HG03039 (cell line): ENCODE data around the gene FGFR2.

ENCODE experiments used
- ATAC-seq: cut with Tn5 transposase; IDR thresholded peaks from one replicate; pipeline ENCODE4 v1.9.1; 2021; ENCODE audit warnings: mild to moderate bottlenecking, moderate library complexity; ENCODE audit not compliant: unreplicated experiment

Gene FGFR2

DNA sequence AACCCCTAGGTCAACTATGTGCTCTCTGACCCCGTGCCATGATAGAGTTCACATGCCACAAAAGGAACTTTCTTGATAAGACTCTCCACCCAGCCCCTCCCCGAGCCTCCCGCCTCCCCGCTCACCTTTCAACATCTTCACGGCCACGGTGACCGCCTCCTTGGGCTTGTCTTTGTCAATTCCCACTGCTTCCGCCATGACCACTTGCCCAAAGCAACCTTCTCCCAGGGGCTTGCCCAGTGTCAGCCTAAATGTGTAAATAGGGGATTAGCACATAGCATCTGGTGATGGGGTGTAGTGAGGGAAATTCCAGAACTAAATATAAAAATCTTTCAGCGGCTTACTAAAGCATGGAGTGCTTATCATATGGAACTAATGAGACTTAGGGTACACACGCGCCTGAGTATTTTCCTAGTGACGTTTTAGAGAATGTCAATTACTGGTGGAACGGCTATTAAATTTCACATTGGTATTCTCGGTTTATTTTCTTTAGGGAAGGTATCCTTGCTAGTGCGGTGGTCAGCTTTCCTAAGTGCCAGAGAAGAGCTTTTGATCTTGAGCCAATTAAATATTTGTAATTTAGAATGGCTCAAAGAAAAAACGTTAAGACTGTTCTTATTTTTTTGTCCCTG, 97.4 kb downstream of the FGFR2 start:
- ATAC-seq, result no peak

DNA sequence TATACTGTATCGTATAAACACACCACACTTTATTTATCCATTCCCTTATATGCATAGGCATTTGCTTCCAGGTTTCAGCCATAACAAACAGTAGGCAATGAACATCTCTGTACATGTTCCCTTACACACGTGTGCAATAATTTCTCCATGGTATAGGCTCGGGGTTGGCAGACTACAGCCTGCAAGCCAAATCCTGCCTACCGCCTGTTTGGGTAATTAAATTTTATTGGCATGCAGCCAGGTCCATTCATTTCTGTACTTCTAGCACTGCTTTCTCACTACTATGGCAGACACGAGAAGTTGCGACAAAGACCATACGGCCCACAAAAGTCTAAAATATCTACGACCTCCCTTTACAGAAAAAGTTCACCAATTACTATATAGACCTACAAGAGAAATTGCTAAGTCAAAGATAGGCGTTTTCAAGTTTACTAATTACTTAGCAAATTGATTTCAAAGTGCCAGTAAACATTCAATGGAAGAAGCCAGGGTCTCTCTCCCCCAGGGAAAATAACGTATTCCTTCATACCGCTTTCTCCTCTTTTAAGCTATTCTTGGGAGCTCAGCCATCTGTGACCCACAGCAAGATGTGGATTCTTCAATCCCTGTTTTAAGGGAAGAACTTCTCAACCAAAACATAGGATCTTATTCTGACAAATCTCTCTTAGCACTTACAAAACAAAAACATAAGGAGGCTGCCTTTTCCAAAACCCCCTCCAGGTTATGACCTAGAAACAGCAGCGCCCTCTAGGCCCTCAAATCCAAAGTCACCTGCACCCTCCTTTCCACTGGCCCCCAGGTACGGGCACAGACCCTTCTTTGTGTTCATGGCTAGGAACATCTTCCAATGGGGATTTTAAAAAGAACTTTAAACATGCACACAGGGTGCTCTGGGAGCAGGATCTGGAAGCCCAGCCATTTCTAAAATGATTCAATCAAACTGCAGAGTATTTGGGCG, 100.5 kb downstream of the FGFR2 start:
- ATAC-seq, result no peak

DNA sequence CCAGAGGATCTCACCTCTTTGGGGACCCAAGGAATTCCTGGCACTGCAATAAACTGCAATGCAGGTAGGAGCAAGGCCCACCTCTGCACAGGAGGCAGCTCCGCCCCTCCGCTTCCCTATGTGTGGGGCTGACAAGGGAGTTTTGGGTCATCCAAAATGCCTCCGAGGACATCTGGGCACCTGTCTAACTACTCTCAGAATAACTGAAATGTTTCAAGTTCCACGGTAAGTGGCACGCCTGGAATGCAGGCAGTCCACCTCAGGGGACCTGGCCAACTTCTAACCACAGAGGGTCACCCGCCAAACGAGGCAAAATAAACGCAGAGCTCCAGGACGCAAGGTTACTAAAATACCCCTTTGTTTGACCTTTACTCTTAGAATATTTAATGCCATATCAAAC, 102.5 kb downstream of the FGFR2 start:
- ATAC-seq, result no peak

DNA sequence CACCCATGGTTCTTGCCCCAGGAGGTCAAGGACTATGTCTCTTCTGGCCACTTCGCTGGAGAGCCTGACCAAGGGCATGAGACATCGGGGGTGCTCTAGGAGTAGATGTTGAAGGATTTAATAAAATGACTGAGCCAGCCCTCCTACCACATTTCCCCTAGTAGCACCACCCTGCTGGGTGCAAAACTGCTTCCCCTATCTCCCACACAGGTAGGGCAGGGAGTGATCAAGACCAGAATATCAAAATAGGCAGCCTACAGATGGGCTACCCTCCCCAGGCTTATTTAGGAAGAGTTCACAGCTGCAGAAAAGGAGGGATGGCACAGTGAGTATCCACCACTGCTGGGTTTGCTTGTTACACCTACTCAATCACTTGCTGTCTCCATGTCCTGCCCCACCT, 103.9 kb downstream of the FGFR2 start:
- no peak for ATAC-seq

DNA sequence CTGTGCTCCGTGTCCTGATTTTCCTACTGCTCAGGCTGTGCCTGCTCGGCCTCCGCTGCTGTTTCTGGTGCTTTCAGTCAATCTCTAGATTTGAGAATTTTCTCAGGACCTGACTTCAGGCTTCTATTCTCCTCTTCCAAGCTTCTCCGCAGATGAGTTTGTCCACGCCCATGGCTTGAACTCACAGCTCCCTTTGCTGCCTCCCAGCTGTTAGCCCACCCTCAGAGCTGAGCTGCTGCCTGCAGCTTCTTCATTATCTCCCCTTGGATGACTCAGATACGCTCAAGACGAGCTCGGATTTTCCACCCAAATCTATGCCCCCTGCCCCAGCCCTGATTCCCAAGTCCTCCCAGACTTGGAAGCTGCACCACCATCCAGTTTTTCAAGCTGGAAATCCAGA, 104.7 kb downstream of the FGFR2 start:
- no peak for ATAC-seq

DNA sequence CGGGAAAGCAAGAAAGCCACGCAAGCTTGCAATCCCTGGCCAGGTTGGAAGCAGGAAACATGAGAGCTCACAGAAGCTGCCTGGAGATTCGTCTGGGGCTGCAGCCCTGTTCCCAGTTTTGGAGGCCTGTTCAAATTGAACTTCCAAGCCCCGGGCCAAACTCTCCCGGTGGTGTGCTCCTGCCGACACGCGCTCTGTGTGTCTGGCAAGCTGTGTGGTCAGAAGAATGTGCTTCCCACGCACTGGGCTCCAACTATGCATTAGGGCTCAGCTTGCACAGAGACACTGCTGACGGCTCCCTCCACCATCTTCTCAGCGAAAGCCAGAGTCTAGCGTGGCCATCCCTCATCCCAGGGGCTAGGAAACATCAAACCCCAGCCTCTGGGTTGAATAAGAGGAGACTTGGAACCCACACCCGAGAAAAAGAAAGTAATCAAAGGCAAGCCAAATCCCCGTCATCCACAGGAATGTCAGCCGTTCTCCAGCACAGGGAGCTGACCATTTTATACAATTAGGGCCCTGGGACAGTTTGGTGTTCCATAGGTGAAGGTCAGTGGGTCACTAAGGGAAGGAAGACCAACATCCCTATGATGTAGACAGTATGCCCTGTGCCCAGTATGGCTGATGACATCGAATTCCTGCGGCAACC, 107.2 kb downstream of the FGFR2 start:
- no peak for ATAC-seq

DNA sequence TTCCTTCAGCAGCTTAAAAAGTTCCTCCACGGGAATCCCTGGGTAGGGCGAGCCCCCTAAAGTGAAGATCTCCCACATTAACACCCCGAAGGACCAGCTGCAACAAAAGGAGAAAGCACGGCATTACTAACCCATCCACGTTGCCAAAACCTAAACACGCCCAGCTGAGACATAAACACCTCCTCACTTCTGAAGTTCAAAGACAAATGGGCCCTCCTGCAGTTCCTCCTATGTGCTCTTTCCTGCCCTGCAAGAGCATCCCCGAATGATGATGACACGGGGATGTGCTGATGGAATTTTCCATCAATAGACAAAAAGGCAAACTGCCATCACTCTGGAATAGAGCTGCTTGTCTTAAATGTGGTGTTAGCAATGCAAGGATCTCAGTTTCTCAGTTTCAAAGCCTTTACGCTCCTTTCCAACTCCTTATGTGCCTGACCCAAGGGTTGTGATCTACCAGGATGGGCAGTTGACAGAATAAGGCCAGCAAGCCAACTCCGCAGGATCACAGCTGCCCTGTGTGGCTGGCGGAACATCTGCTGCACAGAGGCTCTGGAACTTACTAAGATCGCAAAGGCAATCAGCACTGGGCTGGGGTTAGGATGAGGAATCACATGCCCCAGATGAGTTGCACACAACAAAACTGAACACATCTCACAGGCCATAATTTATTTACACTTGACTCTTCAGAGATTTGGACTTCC, 112.7 kb downstream of the FGFR2 start:
- ATAC-seq, result no peak

DNA sequence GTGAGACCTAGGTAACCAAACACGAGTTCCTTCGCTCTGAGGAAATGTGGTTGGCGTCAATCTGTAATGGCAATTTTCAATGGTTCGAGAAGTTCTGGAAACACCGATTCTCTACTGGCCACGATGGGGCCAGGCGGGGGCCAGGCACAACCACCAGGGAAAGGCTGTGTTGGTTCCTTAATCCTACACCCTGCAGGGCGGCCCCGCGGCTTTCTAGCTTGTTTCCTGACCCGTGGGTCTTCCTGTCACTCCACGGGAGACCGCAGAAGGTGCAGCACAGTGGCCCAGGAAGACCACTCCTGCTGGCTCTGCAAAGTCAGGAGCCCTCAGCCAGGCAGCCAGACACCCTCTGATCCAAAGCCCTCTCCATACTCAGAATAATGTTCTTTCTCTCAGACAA, 113.4 kb downstream of the FGFR2 start:
- ATAC-seq, result no peak

DNA sequence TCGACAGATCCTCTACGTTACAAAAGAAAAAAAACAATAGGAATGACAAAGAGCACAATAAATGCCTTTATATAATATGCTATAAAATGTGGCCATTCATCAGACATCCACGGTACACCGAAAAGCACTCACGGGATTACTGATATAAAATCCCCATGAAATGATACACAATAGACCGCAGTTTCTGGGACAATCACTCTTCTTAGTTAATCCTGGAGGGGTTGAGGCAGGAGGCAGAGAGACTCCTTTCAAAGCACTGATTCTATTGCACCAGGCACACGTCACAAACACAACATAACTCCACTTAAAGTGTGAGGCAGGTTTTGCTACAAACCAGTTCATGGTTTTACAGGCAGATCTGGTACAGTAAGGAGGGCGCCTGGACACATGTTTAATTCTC, 113.8 kb downstream of the FGFR2 start:
- ATAC-seq, result no peak

DNA sequence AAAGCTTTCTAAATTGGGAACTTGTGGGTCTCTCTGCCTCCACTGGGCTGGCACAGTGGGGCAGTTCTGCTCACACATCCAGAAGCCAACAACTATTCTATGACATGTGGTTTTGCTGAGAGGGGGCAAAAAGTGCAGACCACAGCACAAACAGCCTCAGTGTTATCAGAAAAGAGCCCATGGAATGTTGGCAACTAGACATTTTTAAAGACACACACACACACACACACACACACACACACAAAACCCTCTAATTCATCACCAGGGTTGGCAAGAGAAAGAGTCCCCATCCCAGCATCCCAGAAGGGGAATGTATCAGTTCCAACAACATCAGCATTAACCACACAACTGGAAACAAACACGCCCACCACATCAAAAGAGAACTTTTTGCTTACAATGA, 117.1 kb downstream of the FGFR2 start:
- ATAC-seq, result no peak

DNA sequence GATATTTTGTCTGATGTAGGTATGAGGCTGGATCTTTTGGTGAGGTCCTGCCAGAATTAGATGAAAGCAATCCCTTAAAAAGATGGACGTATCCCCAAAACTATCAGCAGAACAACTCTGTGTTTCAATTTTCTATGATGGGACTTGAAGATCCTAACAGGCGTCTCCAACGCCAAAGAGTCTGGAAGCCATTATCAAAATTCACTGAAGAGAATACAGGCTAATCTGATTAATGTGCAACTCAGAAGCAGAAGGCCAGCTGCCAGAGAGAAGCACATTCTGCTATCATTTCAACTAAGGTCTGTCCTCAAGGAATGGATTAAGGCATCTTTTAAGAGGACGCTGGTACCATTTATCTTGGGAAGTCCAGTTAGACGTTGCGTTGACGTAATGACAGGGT, 119.7 kb downstream of the FGFR2 start:
- ATAC-seq, result no peak

DNA sequence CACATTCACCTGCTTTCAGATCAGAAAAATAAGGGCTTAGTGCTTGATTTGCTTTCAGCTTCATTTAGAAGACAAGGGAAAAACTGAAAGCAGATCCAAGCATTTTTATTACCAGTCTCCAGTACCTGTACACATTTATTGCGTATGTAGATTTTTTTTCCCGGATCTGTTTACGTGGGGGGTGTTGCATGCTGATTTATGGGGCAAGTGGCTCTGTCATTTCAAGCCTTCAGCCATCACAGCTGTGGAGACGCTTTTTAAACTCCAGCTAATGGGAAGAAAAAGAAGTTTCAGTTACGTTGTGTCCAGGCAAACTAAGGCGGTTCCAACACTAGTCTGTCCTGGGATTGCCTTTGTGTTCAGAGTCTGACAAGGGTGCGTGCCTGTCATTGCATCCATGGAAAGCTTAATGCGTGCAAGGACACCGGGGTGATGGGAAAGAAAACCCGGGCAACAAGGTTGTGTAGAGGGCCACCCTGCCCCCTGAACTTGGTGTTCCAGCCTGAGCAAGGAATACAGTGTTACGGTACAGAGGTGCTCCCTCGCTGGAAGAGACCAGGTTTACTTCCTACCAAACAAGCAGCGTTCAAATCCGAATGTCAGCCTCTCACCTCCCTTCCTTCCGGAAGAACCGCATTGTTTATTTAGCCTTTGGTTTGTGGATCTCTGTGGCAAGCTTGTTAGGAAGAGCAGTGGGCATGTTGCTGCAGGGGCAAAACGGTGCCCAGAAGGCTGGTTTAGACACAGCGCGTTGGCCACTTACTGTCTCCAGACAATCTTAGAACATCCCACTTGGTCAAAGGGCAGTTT, 128.2 kb downstream of the FGFR2 start:
- ATAC-seq, result no peak

DNA sequence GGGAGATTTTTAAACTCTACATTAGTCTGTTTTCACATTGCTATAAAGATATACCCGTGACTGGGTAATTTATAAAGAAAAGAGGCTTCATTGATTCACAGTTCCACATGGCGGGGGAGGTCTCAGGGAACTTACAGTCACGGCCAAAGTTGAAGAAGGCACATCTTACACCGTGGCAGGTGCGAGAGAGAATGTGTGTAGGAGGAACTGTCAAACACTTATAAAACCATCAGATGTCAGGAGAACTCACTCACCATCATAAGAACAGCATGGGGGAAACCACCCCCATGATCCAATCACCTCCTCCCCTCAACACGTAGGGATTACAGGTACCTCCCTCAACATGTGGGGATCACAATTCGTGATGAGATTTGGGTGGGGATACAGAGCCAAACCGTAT, 129.5 kb downstream of the FGFR2 start:
- no peak for ATAC-seq

DNA sequence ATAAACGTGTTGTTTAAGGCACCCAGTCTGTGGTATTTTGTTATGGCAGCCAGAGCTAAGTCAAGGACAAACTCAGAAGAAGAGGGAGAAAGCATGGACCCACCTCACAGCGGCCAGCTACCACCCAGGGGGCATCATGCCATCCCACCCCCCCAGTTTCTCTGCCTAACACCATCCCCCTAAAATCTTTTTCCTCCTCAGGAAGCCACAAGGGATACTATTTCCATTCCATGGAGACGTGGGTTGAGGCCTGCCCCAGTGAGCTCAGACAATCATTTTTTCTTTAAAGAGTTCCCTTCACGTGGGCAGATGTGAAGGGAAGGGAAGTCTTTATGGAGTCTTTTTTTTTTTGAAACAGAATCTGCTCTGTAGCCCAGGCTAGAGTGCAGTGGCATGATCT, 131.8 kb downstream of the FGFR2 start:
- no peak for ATAC-seq

DNA sequence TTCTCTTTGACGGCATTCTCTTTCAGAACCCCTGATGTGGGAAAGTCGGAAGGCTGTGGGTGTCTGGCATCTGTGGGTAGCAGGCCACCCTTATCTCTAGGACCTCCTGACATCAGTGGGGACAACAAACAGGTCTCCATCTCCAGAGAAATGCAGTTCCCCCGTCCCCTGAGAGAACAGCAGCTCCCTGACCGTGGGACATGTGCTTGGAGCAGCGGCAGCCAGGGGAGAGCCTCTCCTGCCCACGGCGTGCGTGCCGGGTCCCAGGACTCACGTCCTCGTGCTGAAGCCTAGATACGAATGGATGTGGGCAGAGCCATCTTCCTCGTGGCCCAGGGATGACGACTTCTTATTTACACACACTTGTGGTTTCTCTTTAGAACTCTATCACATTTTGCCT, 133.0 kb downstream of the FGFR2 start:
- ATAC-seq, result no peak

DNA sequence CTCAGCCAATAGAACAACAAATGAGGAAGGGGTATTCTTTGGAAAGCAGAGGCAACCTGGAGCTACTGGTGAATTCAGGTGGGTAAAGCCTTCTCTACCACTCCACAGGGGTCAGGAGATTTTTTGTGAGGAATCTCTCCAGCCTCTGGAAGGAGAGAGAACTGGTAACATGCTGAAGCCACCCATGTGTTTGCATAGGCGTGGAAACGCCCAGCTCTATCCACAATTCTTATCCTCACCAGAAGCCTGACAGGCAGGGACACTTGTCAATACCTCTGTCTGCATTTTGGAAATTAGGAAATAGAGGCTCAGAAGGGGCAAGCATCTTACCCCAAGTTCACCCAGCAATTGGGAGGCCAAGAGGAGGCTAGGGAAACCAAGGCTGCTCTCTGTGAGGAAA, 133.7 kb downstream of the FGFR2 start:
- no peak for ATAC-seq

DNA sequence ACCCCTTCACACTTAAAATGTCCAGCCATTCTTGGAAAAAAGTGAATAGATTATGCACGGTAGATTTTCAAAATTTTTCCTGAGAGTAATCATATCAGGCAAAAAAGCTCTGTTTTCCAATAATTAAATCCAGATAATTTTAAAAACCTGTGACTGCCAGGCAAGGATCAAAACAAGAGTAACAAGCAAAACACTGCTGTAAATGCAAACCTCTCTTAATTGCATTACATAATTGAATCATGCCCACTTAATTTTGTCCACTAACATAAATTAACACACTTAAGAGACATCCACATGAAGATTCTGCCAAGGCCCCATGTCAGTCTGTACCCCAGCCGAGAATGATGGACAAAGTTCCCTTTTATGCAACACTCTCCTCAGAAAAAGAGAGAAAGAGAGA, 135.3 kb downstream of the FGFR2 start:
- no peak for ATAC-seq

DNA sequence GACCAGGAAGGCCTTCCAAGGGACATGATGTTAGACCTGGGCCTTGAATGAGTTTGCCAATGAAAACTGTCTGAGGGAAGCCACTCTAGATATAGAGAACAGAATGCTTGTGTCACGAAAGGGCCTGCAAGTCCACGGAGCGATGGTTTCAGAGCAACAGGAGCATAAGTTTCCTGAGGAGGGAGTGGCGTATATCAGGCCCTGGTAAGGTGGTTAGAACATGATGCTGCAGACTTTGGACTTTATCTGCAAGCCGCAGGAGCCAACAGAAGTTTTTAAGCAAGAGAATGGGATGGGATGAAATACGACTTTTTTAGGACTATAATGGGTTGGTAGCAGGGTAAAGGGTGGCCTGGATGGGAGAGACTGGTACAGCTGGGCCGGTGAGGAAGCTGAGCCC, 136.0 kb downstream of the FGFR2 start:
- no peak for ATAC-seq

DNA sequence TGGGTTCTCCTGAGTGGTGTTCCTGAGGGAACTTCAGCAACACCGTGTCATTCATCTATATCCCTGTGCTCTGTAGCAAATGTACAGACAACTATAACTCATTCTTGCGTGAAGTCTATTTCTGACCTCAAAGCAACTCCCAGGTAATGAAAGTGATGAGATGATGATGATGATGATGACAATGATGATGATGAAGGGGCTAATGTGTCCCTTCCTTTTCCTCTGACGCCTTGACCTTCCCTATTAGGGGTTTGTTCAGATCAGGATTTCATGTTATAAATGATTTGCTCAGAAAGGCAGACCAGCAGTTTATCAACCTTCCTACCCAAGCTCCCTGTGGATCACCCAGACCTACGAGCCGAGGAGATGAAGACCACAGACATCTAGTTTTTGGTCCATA, 136.9 kb downstream of the FGFR2 start:
- no peak for ATAC-seq

DNA sequence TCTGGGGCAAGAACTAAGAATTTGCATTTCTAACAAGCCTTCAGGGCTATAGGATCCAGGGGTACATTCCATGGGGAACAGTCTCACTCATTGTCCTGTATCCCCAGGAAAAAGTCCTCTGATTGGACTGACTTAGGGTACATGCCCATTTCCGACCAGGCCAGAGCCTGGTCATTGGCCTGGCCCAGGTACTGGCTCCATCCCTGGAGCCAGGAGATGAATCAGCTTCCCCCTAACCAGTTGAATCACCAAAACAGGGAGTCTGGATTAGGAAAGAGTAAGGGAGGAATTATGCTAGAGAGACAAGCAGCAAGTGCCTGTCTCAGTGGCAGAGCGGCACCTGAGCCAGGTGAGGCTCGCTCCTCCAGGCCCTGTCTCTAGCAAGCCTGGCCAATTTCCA, 137.5 kb downstream of the FGFR2 start:
- ATAC-seq, result no peak
